ENCODE results near the gene DCST2. TPM values are rescaled to one million over a fixed set of nuclear protein-coding genes. Genes with fewer than 3 reads are reported as not detected.

DCST2 gene
- total RNA-seq, 1 donor from 2014 or later = 2.2 TPM

- Mint-ChIP-seq H3K36me3 (ENCODE audit: insufficient read depth) (peaks cover 12% of the 10 kb centered on the region), H3K27me3 (peaks cover 16% of the 10 kb centered on the region), H3K27ac (no peak overlapping the region), H3K4me1 (ENCODE audit: low read depth) (peaks cover 23% of the 10 kb centered on the region), H3K9me3 (ENCODE audit: low read depth) (no peaks in the 10 kb centered on the region), H3K4me3 (ENCODE audit: low read depth) (no peak overlapping the region)
- TF ChIP-seq CTCF (IDR thresholded peaks at IDR 0.05; ENCODE audit: unreplicated experiment) = no peak
- DNase-seq (ENCODE audit: low spot score, unreplicated experiment) = no peak
Measured at GRCh38 chr1:155069551-155070157, 36.1 kb upstream of the DCST2 start.

- Mint-ChIP-seq H3K36me3 (ENCODE audit: insufficient read depth) (peaks cover 13% of the 10 kb centered on the region), H3K27me3 (peaks cover 16% of the 10 kb centered on the region), H3K27ac (no peak overlapping the region), H3K9me3 (ENCODE audit: low read depth) (no peaks in the 10 kb centered on the region), H3K4me3 (ENCODE audit: low read depth) (no peak overlapping the region), H3K4me1 (ENCODE audit: low read depth) (peaks cover 28% of the 10 kb centered on the region)
- no peak for TF ChIP-seq CTCF (IDR thresholded peaks at IDR 0.05; ENCODE audit: unreplicated experiment)
- no peak for DNase-seq (ENCODE audit: low spot score, unreplicated experiment)
Measured at GRCh38 chr1:155068599-155068998, 35.0 kb upstream of the DCST2 start.

GRCh38 chr1:155066777-155067176, 33.2 kb upstream of the DCST2 start:
- TF ChIP-seq CTCF (IDR thresholded peaks at IDR 0.05; ENCODE audit: unreplicated experiment) = no peak
- H3K4me3 Mint-ChIP-seq (ENCODE audit: low read depth) = no peak overlapping the region
- peaks cover 13% of the 10 kb centered on the region for H3K36me3 Mint-ChIP-seq (ENCODE audit: insufficient read depth)
- H3K27me3 Mint-ChIP-seq = peaks cover 6% of the 10 kb centered on the region
- no peaks in the 10 kb centered on the region for H3K9me3 Mint-ChIP-seq (ENCODE audit: low read depth)
- no peak for DNase-seq (ENCODE audit: low spot score, unreplicated experiment)
- no peak overlapping the region for H3K27ac Mint-ChIP-seq
- peaks cover 30% of the 10 kb centered on the region for H3K4me1 Mint-ChIP-seq (ENCODE audit: low read depth)

GRCh38 chr1:155064832-155065429, 31.4 kb upstream of the DCST2 start:
- Mint-ChIP-seq H3K4me1 (ENCODE audit: low read depth) (peaks cover 28% of the 10 kb centered on the region), H3K9me3 (ENCODE audit: low read depth) (no peaks in the 10 kb centered on the region), H3K36me3 (ENCODE audit: insufficient read depth) (peaks cover 13% of the 10 kb centered on the region), H3K27ac (peak overlapping the region; percentile 89), H3K27me3 (peaks cover 3% of the 10 kb centered on the region), H3K4me3 (ENCODE audit: low read depth) (peak overlapping the region; percentile 85)
- DNase-seq (ENCODE audit: low spot score, unreplicated experiment) = no peak
- no peak for TF ChIP-seq CTCF (IDR thresholded peaks at IDR 0.05; ENCODE audit: unreplicated experiment)

GRCh38 chr1:155064111-155064831, 30.7 kb upstream of the DCST2 start:
- H3K27me3 Mint-ChIP-seq = peaks cover 3% of the 10 kb centered on the region
- no peak for DNase-seq (ENCODE audit: low spot score, unreplicated experiment)

More at GRCh38 chr1:155064111-155064831, 30.7 kb upstream of the DCST2 start:
- no peak for TF ChIP-seq CTCF (IDR thresholded peaks at IDR 0.05; ENCODE audit: unreplicated experiment)
- H3K4me3 Mint-ChIP-seq (ENCODE audit: low read depth) = peak overlapping the region; percentile 85
- peaks cover 12% of the 10 kb centered on the region for H3K36me3 Mint-ChIP-seq (ENCODE audit: insufficient read depth)
- peak overlapping the region; percentile 89 for H3K27ac Mint-ChIP-seq
- H3K9me3 Mint-ChIP-seq (ENCODE audit: low read depth) = no peaks in the 10 kb centered on the region
- H3K4me1 Mint-ChIP-seq (ENCODE audit: low read depth) = peaks cover 28% of the 10 kb centered on the region
